NCI-H1092 treated with DMSO at 0.1 percent for 48 hours (cell line): ENCODE data around the gene SND1.

ENCODE experiments used
- DNase-seq: peaks from one replicate; lab custom pipeline; 2025; lab: John Stamatoyannopoulos, UW

SND1 gene

GRCh38 chr7:128139406-128139805, 487.4 kb downstream of the SND1 start:
- DNase-seq, result no peak

- no peak for DNase-seq
Measured at GRCh38 chr7:128141683-128142195, 489.7 kb downstream of the SND1 start.
